Calu3 (cell line): ENCODE results near the gene CDA. TPM values are rescaled to one million over a fixed set of nuclear protein-coding genes. Genes with fewer than 3 reads are reported as not detected.

Experiments used
- BruUV-seq: library from RNA; stranded (reverse); fragments of 400-500 nt; replicated peaks from 2 replicates; lab custom pipeline; 2021; lab: Mats Ljungman, UMichigan
- CTCF ChIA-PET: fragments of 300-600 bp; sonication (Branson Sonifier 250); formaldehyde crosslinking; loops from one replicate; lab custom pipeline; 2022; ENCODE audit warnings: antibody characterized with exemption; lab: Charles Lee
- DNase-seq: peaks from one replicate; pipeline ENCODE4 v3.0.0; 2022
- H3K27ac Mint-ChIP-seq: one replicate; pipeline ENCODE4 v1.8.0; 2022; ENCODE audit warnings: mixed read lengths; ENCODE audit not compliant: unreplicated experiment
- H3K27me3 Mint-ChIP-seq: one replicate; pipeline ENCODE4 v1.8.0; 2022; ENCODE audit warnings: mixed read lengths; ENCODE audit not compliant: unreplicated experiment
- H3K36me3 Mint-ChIP-seq: one replicate; pipeline ENCODE4 v1.8.0; 2022; ENCODE audit warnings: mild to moderate bottlenecking, moderate library complexity, mixed read lengths; ENCODE audit not compliant: insufficient read depth, unreplicated experiment
- H3K4me1 Mint-ChIP-seq: one replicate; pipeline ENCODE4 v1.8.0; 2022; ENCODE audit warnings: mild to moderate bottlenecking, low read depth, mixed read lengths; ENCODE audit not compliant: unreplicated experiment
- H3K4me3 Mint-ChIP-seq: one replicate; pipeline ENCODE4 v1.8.0; 2022; ENCODE audit warnings: mild to moderate bottlenecking, low read depth, moderate library complexity, mixed read lengths; ENCODE audit not compliant: unreplicated experiment
- H3K9me3 Mint-ChIP-seq: one replicate; pipeline ENCODE4 v1.8.0; 2022; ENCODE audit warnings: low read depth, mixed read lengths; ENCODE audit not compliant: unreplicated experiment
- intact Hi-C: fragments of 100-400 bp; cut with micrococcal nuclease; formaldehyde crosslinking; loops from one replicate; pipeline ENCODE4 v1.10.0; 2022; ENCODE audit not compliant: unreplicated experiment
- total RNA-seq: library from RNA; stranded (reverse); gene quantifications from 2 replicates; pipeline ENCODE4 v1.2.3, GENCODE V29; 2022
- TF ChIP-seq, protein P1 (sequence below): fragments of 200-600 bp; IDR thresholded peaks from one replicate; pipeline ENCODE4 v1.8.0; 2022; ENCODE audit warnings: antibody characterized with exemption; ENCODE audit not compliant: unreplicated experiment

Gene CDA
- total RNA-seq, 1 experiment from 2014 or later, result 9.0 TPM

DNA sequence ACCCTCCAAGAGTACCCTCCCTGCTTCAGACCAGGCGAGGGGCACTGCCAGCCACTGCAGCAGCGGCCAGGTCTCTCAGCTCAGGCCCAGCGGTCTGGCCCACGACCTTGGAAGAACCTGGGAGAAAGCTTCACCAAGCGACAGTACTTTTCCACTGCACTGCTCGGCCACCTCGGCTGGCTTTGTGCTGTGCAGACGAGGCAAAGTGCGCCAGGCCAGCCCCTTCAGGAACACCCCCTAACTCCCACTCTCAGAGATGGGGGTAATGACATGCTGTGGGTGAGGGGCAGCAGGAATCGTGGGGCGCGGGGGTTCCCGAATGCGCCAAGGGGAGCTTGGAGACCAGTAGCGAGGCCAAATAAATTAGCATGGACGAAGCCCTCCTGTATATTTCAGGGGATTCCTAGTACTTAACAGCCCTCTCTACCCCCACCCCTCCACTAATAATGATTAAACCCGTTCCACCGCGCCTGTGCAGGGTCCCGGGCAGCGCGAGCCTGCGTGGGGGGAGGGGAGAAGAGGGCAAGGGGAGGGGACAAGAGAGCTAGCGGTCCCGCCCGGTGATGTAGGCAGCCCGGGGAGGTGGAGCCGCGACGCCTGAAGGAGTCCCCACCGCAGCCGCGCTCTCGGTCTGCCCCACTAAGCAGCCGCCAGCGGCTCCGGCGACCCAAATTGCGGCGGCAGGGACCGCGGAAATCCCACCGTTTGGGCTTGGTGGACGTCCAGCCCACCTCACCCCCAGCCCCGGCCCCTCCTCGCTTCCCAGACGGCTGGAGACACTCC lies 36.8 kb upstream of the CDA start, which contains the start of gene FAM43B:
Gene FAM43B, plus strand, starts transcription at position 629 of the 783 bp plus-strand sequence. CDS start 401 bp downstream, outside the sequence.
- H3K4me3 Mint-ChIP-seq, result no peak within 1 kb of the TSS
- no peaks in the 10 kb centered on the region for H3K4me1 Mint-ChIP-seq
- intact Hi-C loops, result no loop called here
- H3K9me3 Mint-ChIP-seq, result no peaks in the 10 kb centered on the region
- TF ChIP-seq, protein P1, sequence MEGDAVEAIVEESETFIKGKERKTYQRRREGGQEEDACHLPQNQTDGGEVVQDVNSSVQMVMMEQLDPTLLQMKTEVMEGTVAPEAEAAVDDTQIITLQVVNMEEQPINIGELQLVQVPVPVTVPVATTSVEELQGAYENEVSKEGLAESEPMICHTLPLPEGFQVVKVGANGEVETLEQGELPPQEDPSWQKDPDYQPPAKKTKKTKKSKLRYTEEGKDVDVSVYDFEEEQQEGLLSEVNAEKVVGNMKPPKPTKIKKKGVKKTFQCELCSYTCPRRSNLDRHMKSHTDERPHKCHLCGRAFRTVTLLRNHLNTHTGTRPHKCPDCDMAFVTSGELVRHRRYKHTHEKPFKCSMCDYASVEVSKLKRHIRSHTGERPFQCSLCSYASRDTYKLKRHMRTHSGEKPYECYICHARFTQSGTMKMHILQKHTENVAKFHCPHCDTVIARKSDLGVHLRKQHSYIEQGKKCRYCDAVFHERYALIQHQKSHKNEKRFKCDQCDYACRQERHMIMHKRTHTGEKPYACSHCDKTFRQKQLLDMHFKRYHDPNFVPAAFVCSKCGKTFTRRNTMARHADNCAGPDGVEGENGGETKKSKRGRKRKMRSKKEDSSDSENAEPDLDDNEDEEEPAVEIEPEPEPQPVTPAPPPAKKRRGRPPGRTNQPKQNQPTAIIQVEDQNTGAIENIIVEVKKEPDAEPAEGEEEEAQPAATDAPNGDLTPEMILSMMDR, result no peak
- BruUV-seq, result no TSS peak
- DNase-seq, result no peak
- peaks cover 26% of the 10 kb centered on the region for H3K27me3 Mint-ChIP-seq
- H3K36me3 Mint-ChIP-seq, result peaks cover 6% of the 10 kb centered on the region
- H3K27ac Mint-ChIP-seq, result no peak within 1 kb of the TSS
- CTCF ChIA-PET, result no interaction called here

DNA sequence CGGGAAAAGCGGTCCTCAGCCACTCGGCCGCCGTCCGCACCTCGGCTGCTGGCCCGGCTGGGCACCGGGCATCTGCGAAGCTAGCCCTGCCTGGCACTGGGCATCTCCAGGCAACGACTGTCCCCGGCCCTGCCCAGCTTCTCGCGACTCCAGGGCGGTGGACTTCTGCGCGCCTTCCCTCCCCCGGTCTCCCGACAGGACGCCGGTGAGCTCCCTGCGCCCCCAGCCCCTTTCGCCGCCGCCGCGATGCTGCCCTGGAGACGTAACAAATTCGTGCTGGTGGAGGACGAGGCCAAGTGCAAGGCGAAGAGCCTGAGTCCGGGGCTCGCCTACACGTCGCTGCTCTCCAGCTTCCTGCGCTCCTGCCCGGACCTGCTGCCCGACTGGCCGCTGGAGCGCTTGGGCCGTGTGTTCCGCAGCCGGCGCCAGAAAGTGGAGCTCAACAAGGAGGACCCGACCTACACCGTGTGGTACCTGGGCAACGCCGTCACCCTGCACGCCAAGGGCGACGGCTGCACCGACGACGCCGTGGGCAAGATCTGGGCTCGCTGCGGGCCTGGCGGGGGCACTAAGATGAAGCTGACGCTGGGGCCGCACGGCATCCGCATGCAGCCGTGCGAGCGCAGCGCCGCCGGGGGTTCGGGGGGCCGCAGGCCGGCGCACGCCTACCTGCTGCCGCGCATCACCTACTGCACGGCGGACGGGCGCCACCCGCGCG lies 36.0 kb upstream of the CDA start:
- DNase-seq, result no peak
- intact Hi-C loops, result no loop called here
- BruUV-seq, result no TSS peak
- H3K27me3 Mint-ChIP-seq, result peaks cover 21% of the 10 kb centered on the region
- no peaks in the 10 kb centered on the region for H3K4me1 Mint-ChIP-seq
- TF ChIP-seq, protein P1, result no peak
- CTCF ChIA-PET, result no interaction called here
- no peak overlapping the region for H3K27ac Mint-ChIP-seq
- H3K36me3 Mint-ChIP-seq, result peaks cover 6% of the 10 kb centered on the region
- no peaks in the 10 kb centered on the region for H3K9me3 Mint-ChIP-seq
- H3K4me3 Mint-ChIP-seq, result no peak overlapping the region

DNA sequence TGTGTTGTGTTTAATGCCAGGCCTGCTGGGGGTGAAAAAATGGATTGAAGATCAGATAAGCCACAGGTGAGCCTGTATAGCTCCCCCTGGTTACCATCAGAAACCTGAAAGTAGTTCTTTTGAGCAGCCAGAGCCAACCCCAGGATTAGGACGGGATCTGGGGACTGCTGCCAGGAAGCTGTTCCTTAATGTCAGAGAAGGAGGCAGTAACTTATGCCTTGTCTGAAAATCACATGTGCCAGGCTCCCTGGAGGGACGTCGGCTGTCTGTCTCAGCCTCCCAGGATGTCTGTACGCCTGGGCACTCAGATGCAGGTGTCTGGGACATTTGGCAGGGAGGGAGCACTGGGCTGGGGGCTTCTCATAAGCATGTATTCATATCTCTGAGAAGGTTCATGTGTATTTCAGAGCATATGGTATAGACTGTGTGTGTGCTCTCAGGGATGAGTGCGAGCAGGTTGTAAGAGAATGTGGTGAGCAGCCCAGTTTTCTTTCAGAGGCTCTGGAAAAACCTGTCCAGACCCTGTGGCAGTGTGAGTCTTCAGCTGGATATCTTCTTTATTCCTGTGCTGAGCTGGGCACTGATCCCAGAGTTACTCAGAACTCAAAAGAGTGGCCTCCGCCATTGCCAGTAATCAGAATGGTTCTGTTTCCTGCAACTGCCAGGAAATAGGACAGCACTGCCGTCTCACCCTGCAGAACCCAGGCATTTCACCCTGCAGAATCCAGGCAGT lies 33.7 kb upstream of the CDA start:
- Mint-ChIP-seq H3K27me3 (peaks cover 14% of the 10 kb centered on the region), H3K9me3 (no peaks in the 10 kb centered on the region), H3K4me3 (no peak overlapping the region), H3K27ac (no peak overlapping the region), H3K36me3 (peaks cover 6% of the 10 kb centered on the region), H3K4me1 (no peaks in the 10 kb centered on the region)
- no TSS peak for BruUV-seq
- DNase-seq, result no peak
- CTCF ChIA-PET, result no interaction called here
- intact Hi-C loops, result no loop called here
- TF ChIP-seq, protein P1, result no peak

- H3K27ac Mint-ChIP-seq, result no peak overlapping the region
- no peak overlapping the region for H3K4me3 Mint-ChIP-seq
- H3K27me3 Mint-ChIP-seq, result peaks cover 18% of the 10 kb centered on the region
- H3K36me3 Mint-ChIP-seq, result peaks cover 6% of the 10 kb centered on the region
- TF ChIP-seq, protein P1, result no peak
- H3K9me3 Mint-ChIP-seq, result no peaks in the 10 kb centered on the region
- no TSS peak for BruUV-seq
- CTCF ChIA-PET, result no interaction called here
- intact Hi-C loops, result no loop called here
- no peaks in the 10 kb centered on the region for H3K4me1 Mint-ChIP-seq
- no peak for DNase-seq
These were observed 33.2 kb upstream of the CDA start for GRCh38 chr1:20555758-20556120.
